PFSK-1 (cell line): ENCODE data around the gene BEND5.

Source experiments
- FOXP2 ChIP-seq: optimal IDR thresholded peaks from 2 replicates; pipeline ENCODE3; 2011; ENCODE audit warnings: borderline replicate concordance, control low read depth, inconsistent platforms; ENCODE audit not compliant: insufficient read depth; ENCODE audit errors: extremely low read length, extremely low read depth
- POLR2AphosphoS5 ChIP-seq: IDR thresholded peaks from 2 replicates; pipeline ENCODE4 v1.6.1; 2012; ENCODE audit warnings: low read depth, mild to moderate bottlenecking, control low read depth, low read length, moderate library complexity
- SIN3A ChIP-seq: IDR thresholded peaks from 2 replicates; pipeline ENCODE4 v1.6.1; 2012; ENCODE audit warnings: mild to moderate bottlenecking, low read length, moderate library complexity, borderline replicate concordance; ENCODE audit not compliant: insufficient read depth
- TAF1 ChIP-seq: IDR thresholded peaks from 2 replicates; pipeline ENCODE4 v1.6.1; 2012; ENCODE audit warnings: low read length, control low read depth, borderline replicate concordance; ENCODE audit not compliant: insufficient read depth
- TF ChIP-seq, protein P1 (sequence below), 2 experiments: IDR thresholded peaks; 2 replicates each; pipeline versions ENCODE4 v1.6.1 to v1.8.0; 2011 to 2012; ENCODE audit warnings: low read depth in 2 of 2, low read length in 2 of 2, control low read depth in 1 of 2, inconsistent platforms in 1 of 2, mild to moderate bottlenecking in 1 of 2, moderate library complexity in 1 of 2; ENCODE audit not compliant: insufficient read depth in 1 of 2

BEND5 gene

DNA sequence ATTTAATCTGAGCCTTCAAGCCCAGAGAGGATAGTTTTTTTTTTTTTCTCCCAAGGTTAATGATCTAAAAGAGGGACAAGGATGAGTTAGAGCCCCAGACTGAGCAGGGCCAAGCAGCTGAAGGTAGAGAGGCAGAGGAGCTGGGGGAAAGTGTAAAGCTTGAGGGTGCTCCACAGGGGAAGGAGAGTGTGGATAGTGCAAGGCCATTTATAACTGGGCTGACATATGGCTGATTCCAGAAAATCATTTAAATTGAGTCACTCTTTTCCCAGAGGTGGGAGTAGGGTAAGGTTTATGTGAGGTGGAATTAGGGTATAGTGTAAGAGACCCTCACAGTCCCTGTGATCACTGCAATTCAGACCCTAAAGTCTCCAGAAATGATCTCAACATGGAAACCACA is 55.8 kb downstream of the BEND5 start:
- no peak for TF ChIP-seq POLR2AphosphoS5
- no peak for TF ChIP-seq TAF1
- no peak for TF ChIP-seq FOXP2
- no peak for TF ChIP-seq SIN3A
- TF ChIP-seq, protein P1, sequence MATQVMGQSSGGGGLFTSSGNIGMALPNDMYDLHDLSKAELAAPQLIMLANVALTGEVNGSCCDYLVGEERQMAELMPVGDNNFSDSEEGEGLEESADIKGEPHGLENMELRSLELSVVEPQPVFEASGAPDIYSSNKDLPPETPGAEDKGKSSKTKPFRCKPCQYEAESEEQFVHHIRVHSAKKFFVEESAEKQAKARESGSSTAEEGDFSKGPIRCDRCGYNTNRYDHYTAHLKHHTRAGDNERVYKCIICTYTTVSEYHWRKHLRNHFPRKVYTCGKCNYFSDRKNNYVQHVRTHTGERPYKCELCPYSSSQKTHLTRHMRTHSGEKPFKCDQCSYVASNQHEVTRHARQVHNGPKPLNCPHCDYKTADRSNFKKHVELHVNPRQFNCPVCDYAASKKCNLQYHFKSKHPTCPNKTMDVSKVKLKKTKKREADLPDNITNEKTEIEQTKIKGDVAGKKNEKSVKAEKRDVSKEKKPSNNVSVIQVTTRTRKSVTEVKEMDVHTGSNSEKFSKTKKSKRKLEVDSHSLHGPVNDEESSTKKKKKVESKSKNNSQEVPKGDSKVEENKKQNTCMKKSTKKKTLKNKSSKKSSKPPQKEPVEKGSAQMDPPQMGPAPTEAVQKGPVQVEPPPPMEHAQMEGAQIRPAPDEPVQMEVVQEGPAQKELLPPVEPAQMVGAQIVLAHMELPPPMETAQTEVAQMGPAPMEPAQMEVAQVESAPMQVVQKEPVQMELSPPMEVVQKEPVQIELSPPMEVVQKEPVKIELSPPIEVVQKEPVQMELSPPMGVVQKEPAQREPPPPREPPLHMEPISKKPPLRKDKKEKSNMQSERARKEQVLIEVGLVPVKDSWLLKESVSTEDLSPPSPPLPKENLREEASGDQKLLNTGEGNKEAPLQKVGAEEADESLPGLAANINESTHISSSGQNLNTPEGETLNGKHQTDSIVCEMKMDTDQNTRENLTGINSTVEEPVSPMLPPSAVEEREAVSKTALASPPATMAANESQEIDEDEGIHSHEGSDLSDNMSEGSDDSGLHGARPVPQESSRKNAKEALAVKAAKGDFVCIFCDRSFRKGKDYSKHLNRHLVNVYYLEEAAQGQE (IDR thresholded peaks at IDR 0.05; ENCODE audit: insufficient read depth in 1 of 2, low read depth in 2 of 2, low read length in 2 of 2) = no peak

GRCh38 chr1:48718705-48719104 is 58.0 kb downstream of the BEND5 start:
- TF ChIP-seq, protein P1 (IDR thresholded peaks at IDR 0.05; ENCODE audit: insufficient read depth in 1 of 2, low read depth in 2 of 2, low read length in 2 of 2) = no peak
- TF ChIP-seq SIN3A = no peak
- TF ChIP-seq POLR2AphosphoS5 = no peak
- TF ChIP-seq FOXP2 = no peak
- no peak for TF ChIP-seq TAF1

GRCh38 chr1:48718116-48718630 is 58.5 kb downstream of the BEND5 start:
- TF ChIP-seq, protein P1 (IDR thresholded peaks at IDR 0.05; ENCODE audit: insufficient read depth in 1 of 2, low read depth in 2 of 2, low read length in 2 of 2) = no peak
- no peak for TF ChIP-seq TAF1
- no peak for TF ChIP-seq FOXP2
- no peak for TF ChIP-seq SIN3A
- no peak for TF ChIP-seq POLR2AphosphoS5

- TF ChIP-seq TAF1 = no peak
- TF ChIP-seq, protein P1 (IDR thresholded peaks at IDR 0.05; ENCODE audit: insufficient read depth in 1 of 2, low read depth in 2 of 2, low read length in 2 of 2) = no peak
- TF ChIP-seq SIN3A = no peak
- TF ChIP-seq FOXP2 = no peak
- no peak for TF ChIP-seq POLR2AphosphoS5
Measured at GRCh38 chr1:48717082-48717481, 59.6 kb downstream of the BEND5 start.

- TF ChIP-seq, protein P1 (IDR thresholded peaks at IDR 0.05; ENCODE audit: insufficient read depth in 1 of 2, low read depth in 2 of 2, low read length in 2 of 2) = no peak
- no peak for TF ChIP-seq SIN3A
- no peak for TF ChIP-seq TAF1
- TF ChIP-seq FOXP2 = no peak
- TF ChIP-seq POLR2AphosphoS5 = no peak
Measured at GRCh38 chr1:48715921-48716320, 60.8 kb downstream of the BEND5 start.
